ENCODE measurements around the gene IGFLR1. TPM values are rescaled to one million over a fixed set of nuclear protein-coding genes. Genes with fewer than 3 reads are reported as not detected.

The IGFLR1 gene
- total and polyA plus RNA-seq, 4 donors: 7.0 to 59.7 (median 31.2) TPM

DNA sequence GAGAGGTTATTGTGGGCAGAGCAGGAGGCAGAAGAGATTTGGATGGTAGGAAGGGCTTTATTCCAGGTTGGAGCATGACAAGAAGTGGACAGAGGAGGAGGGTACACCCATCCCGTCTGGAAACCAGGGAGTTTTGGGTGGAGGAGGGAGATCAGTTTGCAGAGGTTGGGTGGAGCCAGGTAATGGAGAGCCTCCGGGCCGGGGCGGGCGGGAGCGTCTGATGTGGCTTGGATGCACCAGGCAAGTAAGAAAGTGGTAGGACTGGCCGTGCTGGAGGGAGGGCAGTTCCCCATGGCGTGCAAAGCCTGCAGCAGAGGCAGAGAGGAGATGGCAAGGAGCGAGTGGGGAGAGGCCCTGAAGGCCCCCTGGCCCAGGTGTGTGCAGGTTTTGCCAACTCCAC is 10.9 kb downstream of the IGFLR1 start:
- Histone ChIP-seq H3K36me3 (ENCODE audit: control insufficient read depth in 4 of 4, insufficient read depth in 3 of 4, low read depth in 1 of 4, low read length in 3 of 4) (peaks cover 43 to 90% (median 56%) of the 10 kb centered on the region in 4 donors), H3K9ac (ENCODE audit: low read depth in 1 of 2, low read length in 2 of 2) (no peak overlapping the region), H3K27me3 (ENCODE audit: control insufficient read depth in 4 of 4, insufficient read depth in 4 of 4, low read length in 3 of 4) (no peaks in the 10 kb centered on the region), H3K4me3 (ENCODE audit: low read depth in 1 of 3, low read length in 3 of 3) (no peak overlapping the region), H3K4me1 (ENCODE audit: control insufficient read depth in 4 of 4, insufficient read depth in 4 of 4, low read length in 3 of 4) (no peaks in the 10 kb centered on the region), H3K27ac (ENCODE audit: low read depth in 1 of 2, low read length in 2 of 2) (no peak overlapping the region), H3K9me3 (ENCODE audit: control insufficient read depth in 4 of 4, low read length in 3 of 4) (no peaks in the 10 kb centered on the region)
- no peak for DNase-seq (ENCODE audit: low spot score)
- no peak for TF ChIP-seq GABPA (IDR thresholded peaks at IDR 0.05 in 1 of 2, conservative IDR thresholded peaks at IDR 0.05 in 1 of 2)
- TF ChIP-seq HNF4G (IDR thresholded peaks at IDR 0.05): no peak
- no peak for TF ChIP-seq TAF1 (conservative IDR thresholded peaks at IDR 0.05)
- TF ChIP-seq SP1 (IDR thresholded peaks at IDR 0.05): no peak
- no peak for TF ChIP-seq CTCF (IDR thresholded peaks at IDR 0.05; ENCODE audit: low read depth, low read length, missing input control)
- TF ChIP-seq FOXA1 (IDR thresholded peaks at IDR 0.05): no peak
- TF ChIP-seq HNF4A (conservative IDR thresholded peaks at IDR 0.05): no peak
- no peak for TF ChIP-seq NR2F2 (IDR thresholded peaks at IDR 0.05)
- TF ChIP-seq ZBTB33 (IDR thresholded peaks at IDR 0.05): no peak
- TF ChIP-seq JUND (IDR thresholded peaks at IDR 0.05): no peak
- TF ChIP-seq YY1 (IDR thresholded peaks at IDR 0.05): no peak
- TF ChIP-seq MAX (IDR thresholded peaks at IDR 0.05): no peak
- TF ChIP-seq ATF3 (IDR thresholded peaks at IDR 0.05): no peak
- TF ChIP-seq EGR1 (IDR thresholded peaks at IDR 0.05; ENCODE audit: low read depth in 2 of 2): no peak
- no peak for TF ChIP-seq FOXA2 (IDR thresholded peaks at IDR 0.05)
- TF ChIP-seq RXRA (IDR thresholded peaks at IDR 0.05): no peak
- WGBS: 88% methylated on average over 9 of the region's 9 CpGs

DNA sequence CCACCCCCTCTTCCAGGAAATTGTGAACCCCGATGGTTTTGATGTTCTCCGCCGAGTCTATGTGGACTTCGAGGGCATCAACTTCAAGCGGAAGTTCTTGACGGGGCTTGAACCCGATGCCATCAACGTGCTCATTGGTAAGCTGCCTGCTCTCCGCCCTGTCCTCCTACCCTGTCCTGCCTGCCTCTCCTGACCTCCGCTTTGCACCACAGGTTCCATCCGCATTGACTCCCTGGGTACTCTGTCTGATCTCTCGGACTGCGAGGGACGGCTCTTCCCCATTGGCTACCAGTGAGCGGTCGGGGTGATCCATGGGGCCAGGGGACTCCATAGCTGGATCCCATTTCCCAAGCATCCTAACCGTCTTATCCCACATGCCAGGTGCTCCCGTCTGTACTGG is 11.9 kb downstream of the IGFLR1 start:
- Histone ChIP-seq H3K4me1 (ENCODE audit: control insufficient read depth in 4 of 4, insufficient read depth in 4 of 4, low read length in 3 of 4) (no peaks in the 10 kb centered on the region), H3K9me3 (ENCODE audit: control insufficient read depth in 4 of 4, low read length in 3 of 4) (no peaks in the 10 kb centered on the region), H3K27ac (ENCODE audit: low read depth in 1 of 2, low read length in 2 of 2) (no peak overlapping the region), H3K9ac (ENCODE audit: low read depth in 1 of 2, low read length in 2 of 2) (no peak overlapping the region), H3K36me3 (ENCODE audit: control insufficient read depth in 4 of 4, insufficient read depth in 3 of 4, low read depth in 1 of 4, low read length in 3 of 4) (peaks cover 52 to 94% (median 66%) of the 10 kb centered on the region in 4 donors), H3K27me3 (ENCODE audit: control insufficient read depth in 4 of 4, insufficient read depth in 4 of 4, low read length in 3 of 4) (no peaks in the 10 kb centered on the region), H3K4me3 (ENCODE audit: low read depth in 1 of 3, low read length in 3 of 3) (no peak overlapping the region)
- 96% methylated on average over 18 of the region's 18 CpGs for WGBS
- TF ChIP-seq ZBTB33 (IDR thresholded peaks at IDR 0.05) (no peak), HNF4G (IDR thresholded peaks at IDR 0.05) (no peak), TAF1 (conservative IDR thresholded peaks at IDR 0.05) (no peak), HNF4A (conservative IDR thresholded peaks at IDR 0.05) (no peak), REST (IDR thresholded peaks at IDR 0.05) (no peak), JUND (IDR thresholded peaks at IDR 0.05) (no peak), EGR1 (IDR thresholded peaks at IDR 0.05; ENCODE audit: low read depth in 2 of 2) (no peak), YY1 (IDR thresholded peaks at IDR 0.05) (no peak), CTCF (IDR thresholded peaks at IDR 0.05; ENCODE audit: low read depth, low read length, missing input control) (no peak), MAX (IDR thresholded peaks at IDR 0.05) (no peak), FOXA1 (IDR thresholded peaks at IDR 0.05) (no peak), RAD21 (IDR thresholded peaks at IDR 0.05) (no peak), SP1 (IDR thresholded peaks at IDR 0.05) (no peak), ATF3 (IDR thresholded peaks at IDR 0.05) (no peak)
- no peak for DNase-seq (ENCODE audit: low spot score)

Data from liver (tissue), 9 donors.